SH-SY5Y (cell line): ENCODE results near the gene CRY1.

Experiments
- GATA2 ChIP-seq: IDR thresholded peaks from 2 replicates; pipeline ENCODE4 v1.6.1; 2011; ENCODE audit warnings: mild to moderate bottlenecking, low read depth, low read length
- GATA3 ChIP-seq: IDR thresholded peaks from 2 replicates; pipeline ENCODE4 v1.6.1; 2011; ENCODE audit warnings: low read depth, mild to moderate bottlenecking, low read length, moderate library complexity

- TF ChIP-seq GATA3 (peak; percentile 87), GATA2 (peak; percentile 79; the same call in 1 of the 2 replicates)
Observed at GRCh38 chr12:107130830-107131611, 37.7 kb upstream of the CRY1 start.
